GM04503 (cell line): ENCODE data around the gene SSBP3.

ENCODE experiments used
- DNase-seq: peaks from one replicate; pipeline ENCODE4 v3.0.0-alpha.2; 2012; ENCODE audit warnings: low read depth

The SSBP3 gene

DNA sequence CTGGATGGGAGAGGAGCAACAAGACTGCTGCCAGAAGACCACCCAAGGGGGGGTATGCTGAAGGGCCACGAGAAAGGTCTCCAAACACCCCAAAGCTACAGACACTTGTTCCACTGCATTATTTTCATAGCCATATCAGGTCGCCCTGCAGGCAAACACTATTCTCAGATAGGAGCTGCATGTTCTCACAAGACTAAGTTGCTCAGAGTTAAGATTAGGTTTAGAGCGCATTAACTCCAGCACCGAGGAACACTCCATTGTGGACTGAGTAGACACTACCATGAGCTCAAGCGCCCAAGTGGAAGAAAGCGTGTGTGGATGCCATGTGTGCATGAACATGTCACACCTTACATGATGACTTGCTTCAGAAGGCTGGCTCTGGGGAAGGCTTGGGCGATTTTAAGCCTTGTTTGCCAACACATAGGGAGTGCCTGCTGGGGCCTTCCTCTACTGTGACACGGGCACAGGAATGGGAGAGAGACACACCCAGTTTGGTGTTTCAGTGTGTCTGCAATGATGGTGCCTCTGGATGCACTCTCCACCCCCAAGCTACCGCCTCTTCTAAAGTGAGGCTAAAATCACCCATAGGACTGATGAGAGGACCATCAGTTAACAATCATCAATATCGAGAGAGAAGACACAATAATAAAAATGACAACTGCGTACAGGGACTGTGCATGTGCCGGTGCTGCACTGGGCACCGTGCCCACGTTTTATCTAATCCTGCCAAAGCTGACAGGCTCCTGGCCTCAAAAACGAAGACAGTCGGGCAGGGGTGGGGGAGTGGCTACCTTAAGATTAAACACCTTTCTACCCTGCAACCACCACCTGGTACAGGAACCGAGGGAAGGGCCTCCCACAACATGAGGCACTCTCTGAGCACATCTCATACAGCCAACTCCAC, 34.9 kb downstream of the SSBP3 start:
- no peak for DNase-seq

DNA sequence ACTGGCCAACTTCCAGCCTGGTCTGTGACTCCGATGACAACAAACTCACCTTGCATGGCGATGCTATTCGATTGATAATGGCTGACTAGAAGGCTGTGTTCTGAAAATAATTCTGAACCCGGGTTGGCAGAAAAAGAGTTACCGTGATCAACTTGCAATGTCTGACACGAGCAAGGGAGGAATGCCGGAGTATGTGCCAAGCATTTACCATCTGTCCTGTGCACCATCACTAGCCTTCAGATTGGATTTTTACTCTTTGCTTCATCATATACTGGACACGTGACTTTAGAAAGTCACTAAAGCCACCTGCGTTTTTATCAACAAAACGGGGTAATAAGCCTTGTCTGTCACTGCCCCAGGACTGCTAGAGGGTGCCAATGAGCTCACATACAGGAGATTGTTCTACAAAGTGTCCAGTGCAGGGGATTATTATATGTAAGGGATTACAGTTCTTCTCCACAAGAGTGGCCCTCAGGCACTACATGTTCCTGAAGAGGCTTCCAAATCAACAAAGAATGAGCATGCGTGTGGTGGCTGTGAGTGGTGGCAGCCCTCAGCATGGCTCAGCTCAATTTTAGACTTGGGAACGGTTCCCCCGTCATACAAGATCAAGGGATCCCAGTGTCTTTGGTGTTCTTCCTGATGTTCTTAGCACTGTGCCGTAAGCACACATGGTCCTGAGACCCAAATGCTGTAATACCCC, 35.8 kb downstream of the SSBP3 start:
- DNase-seq, result no peak

DNA sequence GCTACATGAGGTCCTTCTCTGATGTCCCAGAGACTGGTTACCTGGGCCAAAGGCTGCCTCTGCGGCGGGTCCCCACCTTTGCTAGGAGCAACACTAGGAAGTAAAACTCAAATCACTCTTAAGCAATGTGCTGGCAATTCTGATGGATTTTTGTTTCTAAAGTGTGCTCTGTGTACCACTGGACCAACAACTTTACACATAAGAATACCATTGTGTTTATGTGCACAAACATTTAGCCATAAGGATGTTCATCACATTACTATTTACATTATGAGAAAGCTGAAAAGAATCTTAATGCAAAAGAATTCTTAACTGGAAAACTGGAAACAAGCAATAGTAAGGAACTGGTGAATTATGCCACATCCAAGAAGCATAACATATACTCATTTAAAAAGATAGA, 38.6 kb downstream of the SSBP3 start:
- DNase-seq, result no peak

DNA sequence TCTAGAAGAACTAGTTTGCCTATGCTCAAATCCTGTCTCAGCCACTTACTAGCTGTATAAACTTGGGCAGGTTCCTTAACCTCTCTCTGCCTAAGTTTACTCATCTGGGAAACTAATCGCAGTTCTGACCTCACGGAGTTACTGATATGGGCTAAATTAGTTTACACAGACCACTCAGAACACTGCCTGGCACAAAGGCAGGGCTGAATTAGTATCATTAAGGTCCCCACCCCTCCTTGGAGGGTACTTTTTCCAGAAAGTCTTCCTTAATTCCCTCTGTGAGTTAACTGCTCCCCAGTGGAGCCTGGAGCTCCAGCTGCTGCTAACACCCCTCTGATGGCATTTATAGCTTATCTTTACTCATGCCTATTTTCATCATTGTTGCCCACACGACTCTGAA, 40.3 kb downstream of the SSBP3 start:
- no peak for DNase-seq

DNA sequence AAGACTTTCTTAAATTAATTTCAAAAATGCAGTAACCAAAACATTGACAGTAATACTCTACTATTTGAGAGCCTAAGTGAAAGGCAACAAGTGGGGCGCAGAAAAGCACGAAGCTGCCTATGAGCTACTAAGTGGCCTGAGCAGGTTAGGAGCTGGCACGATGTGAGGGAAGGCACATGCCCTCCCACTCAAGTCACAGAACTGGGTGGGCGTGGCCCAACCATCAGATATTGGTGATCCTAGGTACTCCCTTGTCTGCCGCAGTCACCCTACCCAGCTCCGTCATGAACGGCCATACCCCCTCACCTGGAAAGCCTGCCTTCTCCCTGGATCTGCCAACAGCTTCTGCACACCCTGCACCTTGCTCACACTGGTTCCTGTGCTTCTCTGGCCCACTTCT, 40.8 kb downstream of the SSBP3 start:
- no peak for DNase-seq

DNA sequence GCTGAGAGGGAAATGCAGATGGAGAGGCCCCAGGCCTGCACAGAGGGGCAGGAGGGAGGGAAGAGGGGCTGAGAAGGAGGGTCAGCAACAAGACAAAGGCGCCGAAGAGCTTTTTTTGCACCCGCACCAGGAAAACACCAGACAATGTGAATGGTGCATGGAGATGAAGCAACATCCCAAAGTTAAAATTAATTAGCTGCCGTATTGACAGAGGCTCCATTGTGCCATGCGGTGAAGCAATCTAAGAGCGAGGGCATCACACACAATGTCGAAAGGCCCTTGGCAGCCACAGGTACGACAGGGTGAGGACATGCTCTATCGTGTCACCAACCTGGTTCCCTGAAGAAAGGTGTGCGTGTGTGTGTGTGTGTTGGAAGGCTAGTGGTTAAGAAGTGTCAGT, 41.2 kb downstream of the SSBP3 start:
- no peak for DNase-seq

DNA sequence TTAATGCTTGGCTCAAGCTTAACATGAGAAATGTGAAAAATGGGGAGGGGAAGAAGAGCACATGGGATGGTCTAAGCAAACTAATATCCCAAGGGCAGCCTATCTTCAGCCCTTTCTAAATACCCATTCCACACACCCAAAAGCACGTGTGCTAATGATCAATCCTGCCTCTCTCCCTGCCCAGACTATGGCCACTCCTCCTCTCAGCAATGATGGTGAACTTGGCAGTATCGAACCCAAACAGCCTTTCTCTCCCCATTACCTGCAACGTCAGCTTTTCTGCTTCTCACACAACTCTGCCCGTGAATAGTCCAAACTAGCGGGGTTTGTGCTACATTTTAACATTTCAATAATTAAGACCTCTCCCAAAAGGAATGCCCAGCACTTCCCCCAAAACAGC, 41.6 kb downstream of the SSBP3 start:
- DNase-seq, result no peak

DNA sequence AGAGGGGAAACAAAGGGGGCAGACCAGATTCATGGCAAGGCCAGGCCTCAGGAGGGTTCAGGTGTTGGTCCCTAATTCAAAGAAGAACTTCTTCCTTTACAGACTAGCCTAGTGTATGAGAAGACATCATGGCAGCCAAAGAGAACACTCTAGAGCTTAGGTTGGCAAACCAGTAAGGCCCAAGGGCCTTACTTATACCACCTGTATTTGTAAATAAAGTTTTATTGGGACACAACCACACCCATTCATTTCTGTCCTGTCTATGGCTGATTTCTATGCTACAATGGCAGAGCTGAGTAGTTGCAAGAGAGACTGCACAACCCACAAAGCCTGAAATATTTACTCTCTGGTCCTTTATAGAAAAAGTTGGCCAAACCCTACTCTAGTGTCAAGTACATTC, 42.3 kb downstream of the SSBP3 start:
- DNase-seq, result no peak

DNA sequence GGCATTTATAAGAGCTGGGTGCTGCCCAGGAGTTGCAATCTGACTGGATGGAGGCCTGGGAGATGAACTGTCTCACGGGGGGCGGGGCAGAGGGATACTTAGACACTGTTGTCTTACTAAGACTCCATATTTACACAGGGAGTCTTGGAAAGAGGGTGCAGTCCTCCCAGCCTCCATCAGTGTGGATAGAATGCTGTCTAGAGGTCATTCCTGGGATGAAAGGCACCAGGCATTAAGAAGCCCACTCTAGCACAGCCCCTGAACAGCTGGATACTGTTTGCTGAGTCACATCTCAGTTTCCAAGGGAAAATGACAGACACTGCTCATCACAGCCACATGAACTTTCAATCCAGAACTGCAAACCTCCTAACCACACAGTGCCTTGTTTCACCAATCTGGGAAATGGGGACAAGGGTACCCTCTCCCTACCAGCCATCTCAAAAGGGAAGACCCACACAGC, 43.3 kb downstream of the SSBP3 start:
- no peak for DNase-seq

DNA sequence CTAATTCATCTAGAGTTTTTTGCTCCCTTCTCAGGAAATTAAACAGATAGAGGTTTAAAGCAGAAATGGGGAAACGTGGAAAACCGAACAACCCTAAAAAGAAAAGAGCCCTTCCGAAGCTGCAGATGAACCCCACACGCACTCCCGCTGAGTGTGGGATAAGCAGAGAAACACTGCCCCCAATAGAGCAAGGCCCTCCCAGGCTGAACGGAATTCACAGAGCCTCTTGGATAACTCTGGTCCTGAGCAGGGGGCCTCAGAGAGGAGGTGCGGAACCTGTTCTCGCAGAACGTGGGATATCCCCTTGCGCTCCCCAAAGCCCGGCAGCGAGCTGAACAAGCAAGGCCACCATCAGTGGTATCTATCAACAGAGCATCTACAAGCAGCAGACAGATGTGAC, 44.9 kb downstream of the SSBP3 start:
- DNase-seq, result no peak

DNA sequence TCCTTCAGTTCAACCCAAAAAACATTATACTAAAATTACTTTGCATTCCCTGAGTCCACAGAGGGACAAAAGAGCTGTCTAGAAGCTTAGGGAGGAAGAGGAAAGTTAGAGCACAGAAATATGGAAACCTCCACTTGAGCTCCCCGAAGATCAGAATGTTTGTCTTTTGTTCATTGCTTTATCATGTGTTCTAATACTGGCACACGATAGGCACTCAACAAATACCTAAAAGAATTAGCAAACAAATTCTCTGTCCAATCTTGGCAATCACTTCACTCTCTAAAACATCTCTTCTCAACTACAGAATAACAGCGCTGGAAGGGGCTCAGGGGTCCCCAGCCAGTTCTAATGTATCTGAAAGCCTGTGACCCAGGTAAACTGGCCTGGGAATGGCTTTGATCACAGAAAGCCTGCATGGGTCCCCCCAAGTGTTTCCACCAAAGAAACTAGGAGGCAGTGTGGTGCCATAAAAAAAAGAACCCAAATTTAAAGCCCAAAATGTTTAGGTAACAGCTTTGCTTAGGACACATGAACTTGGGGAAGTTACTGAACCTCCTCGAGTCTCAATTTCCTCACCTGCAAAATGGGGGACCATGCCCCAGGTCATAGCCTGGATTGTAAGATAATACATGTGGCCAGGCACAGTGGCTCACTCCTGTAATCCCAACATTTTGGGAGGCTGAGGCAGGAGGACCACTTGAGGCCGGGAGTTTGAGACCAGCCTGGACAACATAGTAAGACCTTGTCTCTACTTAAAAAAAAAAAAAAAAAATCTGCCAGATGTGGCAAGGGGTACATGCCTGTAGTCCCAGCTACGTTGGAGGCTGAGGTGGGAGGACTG, 45.8 kb downstream of the SSBP3 start:
- no peak for DNase-seq

DNA sequence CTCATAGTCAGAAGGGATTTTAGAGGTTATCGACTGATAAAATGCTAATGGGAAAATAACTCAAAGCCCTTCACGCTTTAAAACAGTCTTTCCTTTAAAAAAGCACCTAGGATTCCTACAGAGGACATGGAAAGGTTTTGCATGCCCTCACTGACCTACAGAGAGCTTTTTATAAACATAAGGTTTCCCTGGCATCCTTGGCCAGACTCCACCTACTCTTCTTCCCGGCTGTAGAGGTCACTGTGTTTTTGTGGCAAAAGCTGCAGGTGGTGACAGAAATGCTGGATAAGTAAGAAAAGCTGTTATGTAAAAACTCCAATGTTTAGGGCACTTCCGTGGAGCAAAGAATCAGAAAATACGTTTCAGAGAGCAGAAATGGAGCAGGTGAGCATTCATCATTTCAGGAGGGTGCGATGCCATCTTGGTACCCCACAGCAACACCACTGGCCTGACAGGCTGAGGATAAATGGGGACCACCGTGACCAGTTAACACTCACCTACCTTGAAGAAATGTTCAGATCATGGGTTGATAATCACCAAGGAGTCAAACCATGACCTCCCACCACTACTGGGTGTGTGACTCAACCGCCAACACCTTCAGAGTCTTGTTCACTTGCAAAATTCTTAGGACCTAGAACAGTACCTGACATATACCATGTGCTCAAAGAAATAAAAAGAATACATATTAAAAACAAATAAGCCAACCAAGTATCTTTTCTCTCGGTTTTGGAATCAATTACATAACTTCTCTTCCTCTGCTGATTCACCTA, 46.6 kb downstream of the SSBP3 start:
- no peak for DNase-seq

DNA sequence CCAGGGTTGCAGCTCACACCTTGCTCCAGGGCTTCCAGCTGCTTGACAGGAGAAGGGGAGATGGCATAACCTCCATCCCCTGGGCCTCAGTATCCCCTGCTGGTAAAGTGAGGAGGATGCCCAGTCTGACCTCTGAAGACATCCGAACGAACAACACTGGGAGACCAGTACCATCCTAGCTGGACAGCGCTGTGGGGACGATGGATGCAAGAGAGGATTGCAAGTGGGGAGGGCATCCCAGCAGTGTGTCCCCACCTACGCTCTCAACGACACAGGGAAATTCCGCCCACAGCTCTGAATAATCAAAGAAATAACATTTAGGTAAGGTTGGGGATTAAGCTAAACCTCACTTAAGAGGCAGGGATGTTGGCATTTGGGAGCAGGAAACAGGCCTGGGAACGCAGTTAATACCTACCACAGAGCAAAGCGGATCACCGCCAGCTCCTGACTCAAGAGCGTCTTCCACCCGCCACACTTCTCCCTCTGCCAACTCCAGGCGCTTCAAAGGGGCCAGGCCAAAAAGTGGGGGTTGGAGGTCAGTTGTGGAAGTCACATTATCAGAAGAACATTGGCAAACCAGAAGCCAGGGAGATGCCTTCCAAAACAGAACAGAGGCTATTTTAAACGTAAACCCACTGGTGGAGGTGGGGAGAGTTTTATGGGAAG, 47.6 kb downstream of the SSBP3 start:
- no peak for DNase-seq

DNA sequence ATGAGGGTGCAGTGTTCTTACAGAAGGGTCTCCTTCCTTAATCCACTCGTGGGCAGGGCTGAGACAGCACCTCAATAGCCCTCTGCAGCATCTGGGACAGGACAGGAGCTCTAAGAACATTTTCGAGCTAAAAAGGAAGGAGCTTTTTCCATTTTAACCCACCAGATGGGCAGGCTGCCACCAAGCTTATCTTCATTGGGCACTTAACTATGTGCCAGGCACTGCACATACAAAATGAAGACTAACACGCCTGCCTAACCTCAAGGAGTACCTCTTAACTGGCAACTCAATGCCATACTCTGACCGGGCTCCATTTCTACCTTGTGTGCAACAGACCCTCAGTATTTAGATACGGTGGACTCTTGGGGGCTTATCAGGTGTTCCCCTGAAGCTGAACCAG, 48.2 kb downstream of the SSBP3 start:
- DNase-seq, result no peak

DNA sequence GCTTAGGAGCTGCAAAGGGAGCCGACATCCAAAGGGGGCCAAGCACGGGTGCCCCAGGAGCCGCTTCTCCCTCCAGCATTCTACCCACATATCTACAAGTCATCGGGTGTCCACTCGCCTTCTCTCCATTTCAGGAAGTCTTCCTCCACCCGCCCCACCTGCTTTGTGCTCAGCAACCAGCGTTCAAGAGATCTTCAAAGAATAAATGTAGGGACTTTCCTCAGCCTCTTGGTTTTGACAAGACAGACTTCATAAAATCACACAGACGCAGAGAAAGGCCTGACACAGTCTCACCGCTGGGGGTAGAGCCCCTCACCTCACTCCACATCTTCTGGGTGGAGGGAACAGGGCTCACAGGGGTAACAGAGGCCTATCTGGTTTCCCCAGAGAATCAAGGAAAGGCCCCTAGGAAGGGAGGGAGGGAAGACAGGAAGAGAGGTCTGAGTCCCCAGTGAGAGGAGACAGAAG, 49.5 kb downstream of the SSBP3 start:
- no peak for DNase-seq

DNA sequence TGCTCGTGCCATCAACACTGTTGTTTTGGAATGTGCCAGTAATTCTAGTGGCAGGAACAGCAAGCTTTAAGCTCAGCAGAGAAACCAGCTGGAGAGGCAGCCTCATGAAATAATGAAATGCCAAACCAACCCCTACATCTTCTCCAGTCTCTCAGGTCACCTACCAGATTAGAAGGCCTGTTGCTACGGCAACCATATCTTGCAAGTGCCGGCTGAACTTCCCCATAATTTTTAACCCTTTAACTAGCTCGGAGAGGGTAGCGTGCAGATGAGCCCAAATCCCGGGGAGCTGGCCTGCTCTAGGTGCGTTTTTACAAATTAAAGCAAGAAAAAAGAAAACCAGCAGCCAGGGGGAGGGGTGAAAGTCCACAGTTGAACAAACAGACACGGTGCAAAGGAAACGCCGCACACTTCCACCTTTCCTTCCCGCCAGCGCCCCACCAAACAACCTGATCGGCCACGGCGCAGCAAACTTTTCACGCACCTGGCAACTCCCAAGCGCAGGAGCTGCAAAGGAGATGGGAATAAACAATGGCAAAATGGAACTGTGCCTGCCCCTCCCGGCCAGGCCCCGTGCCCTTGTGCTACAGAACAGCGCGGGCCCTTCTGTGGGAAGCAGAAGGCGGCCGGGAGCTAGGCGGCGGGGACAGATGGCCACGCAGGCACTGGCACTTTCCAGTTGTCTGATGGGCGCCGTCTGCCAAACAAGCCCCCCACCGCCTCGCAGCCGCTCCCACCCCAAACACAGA, 50.1 kb downstream of the SSBP3 start:
- no peak for DNase-seq

DNA sequence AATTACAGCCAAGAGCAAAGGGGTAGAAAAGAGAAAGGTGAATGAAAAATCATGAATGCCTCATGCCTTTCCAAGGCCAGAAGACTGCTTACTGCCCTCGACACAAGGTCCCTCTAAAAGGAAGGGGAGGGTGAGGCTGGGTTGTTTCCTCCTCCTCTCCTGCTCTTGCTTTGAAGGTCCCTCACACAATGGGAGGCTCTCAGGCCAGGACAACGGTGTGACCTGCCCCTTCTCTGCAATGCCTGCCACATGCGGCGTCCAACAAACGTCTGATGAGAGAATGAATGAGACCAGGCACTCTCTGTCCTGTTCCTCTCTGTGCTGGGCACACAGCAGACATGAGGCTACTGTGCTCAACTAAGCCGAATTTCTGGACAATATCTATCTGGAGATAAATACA, 51.3 kb downstream of the SSBP3 start:
- no peak for DNase-seq

DNA sequence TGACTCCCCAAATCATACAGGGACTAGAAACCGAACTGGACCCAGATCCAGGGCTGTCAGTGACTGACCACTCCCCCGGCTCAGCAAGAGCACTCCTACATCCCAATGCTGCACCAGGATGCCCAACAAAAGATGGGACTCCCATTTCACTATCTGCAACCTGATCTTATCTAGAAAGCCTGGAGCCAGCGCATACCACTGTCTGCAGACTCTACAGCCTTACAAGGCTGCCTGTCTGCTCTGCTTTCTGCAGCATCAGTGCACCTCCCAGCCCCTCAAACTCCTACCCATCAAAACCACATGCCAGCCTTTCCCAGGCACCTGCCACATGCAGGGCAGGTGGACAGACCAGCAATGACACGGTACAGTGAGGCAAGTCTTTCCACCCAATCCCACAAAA, 52.2 kb downstream of the SSBP3 start:
- no peak for DNase-seq

DNA sequence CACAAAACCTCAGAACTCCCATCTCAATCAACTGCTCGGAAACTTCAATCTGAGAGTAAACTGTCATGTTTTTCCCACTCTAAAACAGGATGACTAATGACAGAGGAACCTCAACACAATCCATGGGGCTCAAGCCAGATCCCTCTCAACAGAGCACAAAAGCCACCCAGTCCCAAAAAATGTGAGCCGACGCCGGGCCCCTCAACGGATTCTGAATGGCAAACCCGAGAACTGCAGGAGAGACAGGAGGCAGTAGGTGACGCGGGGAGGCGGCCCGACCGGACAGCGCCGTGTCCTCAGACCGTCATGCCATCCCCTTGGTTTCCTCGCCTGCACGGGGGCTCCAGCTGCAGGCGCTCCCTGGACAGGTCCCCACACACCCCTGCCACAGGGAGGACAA, 53.4 kb downstream of the SSBP3 start:
- no peak for DNase-seq

DNA sequence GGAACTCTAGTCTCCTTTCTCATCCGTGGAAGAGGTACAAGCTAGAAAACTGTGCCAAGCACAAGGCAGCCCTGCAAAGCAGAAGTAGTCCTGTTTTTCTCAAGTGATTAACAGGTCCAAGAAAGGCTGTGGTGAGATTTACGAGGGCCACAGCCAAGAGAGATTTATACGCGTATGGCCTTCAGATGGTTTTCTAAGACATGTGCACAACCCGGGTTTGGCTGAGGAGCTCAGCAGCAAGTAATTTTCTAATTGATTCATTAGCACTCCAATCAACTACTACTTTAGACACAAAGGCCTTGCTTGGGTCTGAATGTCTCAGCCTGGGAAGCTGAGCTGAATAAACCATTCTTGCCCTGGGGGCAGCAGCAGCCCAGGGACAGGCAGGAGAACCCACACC, 55.8 kb downstream of the SSBP3 start:
- no peak for DNase-seq

DNA sequence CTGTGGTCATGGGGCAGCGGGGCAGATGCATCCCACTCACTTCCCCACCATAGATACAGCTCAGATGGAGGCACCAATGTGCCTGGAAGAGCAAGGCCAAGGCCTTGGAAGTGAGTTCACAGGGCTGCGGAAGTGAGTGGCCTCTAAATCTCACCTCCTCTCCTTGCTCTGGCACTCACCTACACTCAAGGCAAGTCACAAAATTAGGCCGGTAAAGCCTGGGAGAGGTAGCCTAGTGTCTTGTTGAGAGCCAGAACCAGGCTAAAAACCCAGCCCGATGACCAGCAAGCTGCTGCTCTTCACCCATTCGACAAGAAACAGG, 57.5 kb downstream of the SSBP3 start:
- DNase-seq, result no peak
